Stimulated activated CD8-positive, alpha-beta memory T cell treated with anti-CD3 and anti-CD28 coated beads, Interleukin-7, amount 100 ng/mL, for 1 hour (primary cell): ENCODE measurements around the gene TPPP.
A peak's percentile ranks its signal among the peaks of the same experiment; 100 is the strongest.

ENCODE experiments used
- DNase-seq, 2 donors: peaks; one replicate each; pipeline ENCODE4 v3.0.0-alpha.2; 2020; ENCODE audit warnings: low read depth in 2 of 2

Gene TPPP

GRCh38 chr5:624951-625230 is 68.3 kb downstream of the TPPP start:
- no peak for DNase-seq

- DNase-seq, result no peak
Observed at GRCh38 chr5:624118-624950, 68.8 kb downstream of the TPPP start.

- no peak for DNase-seq
Observed at GRCh38 chr5:623531-623930, 69.6 kb downstream of the TPPP start.

DNA sequence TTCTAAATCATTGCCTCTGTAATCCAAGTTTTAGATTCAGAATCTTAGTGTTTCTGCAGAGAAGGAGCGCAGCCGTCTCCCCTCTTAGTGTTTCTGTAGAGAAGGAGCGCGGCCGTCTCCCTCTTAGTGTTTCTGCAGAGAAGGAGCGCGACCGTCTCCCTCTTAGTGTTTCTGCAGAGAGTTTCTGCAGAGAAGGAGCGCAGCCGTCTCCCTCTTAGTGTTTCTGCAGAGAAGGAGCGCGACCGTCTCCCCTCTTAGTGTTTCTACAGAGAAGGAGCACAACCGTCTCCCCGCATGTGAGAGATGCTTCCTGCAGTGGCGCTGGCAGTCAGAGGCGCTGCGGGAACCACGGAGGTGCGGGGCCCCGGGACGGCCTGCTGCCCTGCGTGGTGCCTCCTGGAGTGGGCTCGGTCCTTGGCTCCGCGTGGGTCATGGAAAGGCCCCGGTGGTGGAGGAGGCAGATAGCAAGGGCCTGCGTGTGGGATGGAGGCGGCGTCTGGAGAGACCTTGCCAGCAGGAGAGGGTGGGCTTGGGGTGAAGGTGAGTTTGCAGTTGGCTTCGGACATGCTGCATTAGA is 70.1 kb downstream of the TPPP start:
- DNase-seq, result no peak

DNA sequence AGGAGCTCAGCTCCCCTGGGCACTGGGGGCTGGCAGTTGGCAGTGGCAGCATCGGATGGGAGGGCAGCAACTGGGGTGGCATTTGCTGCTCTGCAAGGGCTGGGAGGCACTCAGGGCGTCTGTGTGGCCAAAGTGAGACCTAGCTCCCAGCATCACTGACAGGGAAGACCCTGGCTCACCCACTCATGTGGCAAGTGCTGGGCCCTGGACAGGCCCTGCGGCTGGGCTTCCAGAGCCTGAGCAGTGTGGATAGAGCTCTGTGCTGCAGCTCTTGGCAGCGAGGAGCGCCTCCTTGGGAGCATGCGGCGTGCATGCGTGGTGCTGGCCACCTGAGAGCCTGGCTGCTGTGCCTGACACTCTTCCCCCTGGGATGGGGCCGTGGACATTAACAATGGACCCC is 70.8 kb downstream of the TPPP start:
- no peak for DNase-seq

DNA sequence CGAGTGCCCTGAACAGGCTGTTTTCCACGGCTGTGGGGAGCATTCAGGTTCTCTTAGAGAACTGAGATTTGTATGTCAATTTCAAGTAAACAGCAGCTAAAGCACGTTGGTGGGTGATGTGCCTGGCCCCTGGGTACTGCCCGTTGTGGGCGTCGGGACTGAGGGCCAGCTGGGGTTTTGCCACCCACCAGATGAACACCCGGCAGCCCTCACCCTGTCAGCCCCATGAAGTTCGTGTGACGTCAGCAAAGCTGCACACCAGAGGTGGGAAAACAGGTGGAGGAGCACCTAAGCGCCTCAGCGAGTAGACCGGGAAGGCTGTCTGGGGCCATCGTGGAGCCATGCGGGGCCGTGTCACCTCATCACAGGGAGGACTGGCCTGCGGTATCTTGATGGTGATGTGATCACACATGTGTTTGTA is 71.8 kb downstream of the TPPP start:
- DNase-seq, result no peak

- no peak for DNase-seq
Observed at GRCh38 chr5:620586-621180, 72.5 kb downstream of the TPPP start.

- DNase-seq, result no peak
Observed at GRCh38 chr5:620152-620551, 73.0 kb downstream of the TPPP start.

GRCh38 chr5:619444-619843 is 73.7 kb downstream of the TPPP start:
- DNase-seq, result no peak

GRCh38 chr5:618450-618849 is 74.7 kb downstream of the TPPP start:
- DNase-seq, result no peak

DNA sequence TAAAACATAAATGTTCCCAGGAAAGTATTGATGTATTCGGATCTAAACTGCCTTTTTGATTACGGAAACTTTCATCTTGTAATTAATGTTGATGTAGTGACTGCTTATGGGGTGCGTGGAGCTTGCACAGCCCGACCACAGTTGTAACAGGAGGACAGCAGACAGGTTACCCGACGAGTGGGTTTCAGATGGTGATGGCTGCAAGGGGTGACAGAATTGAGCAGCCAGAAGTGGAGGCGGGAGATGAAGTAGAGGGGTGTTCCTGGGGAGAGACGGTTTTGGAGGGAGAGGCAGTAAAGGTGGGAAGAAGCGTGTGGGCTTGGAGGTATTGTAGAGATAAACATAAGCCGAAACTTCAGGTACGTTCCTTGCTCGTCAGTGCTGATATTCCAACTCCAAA is 75.3 kb downstream of the TPPP start:
- DNase-seq, result no peak

- DNase-seq, result no peak
Observed at GRCh38 chr5:616484-617039, 76.6 kb downstream of the TPPP start.

- DNase-seq, result no peak
Observed at GRCh38 chr5:612498-613424, 80.4 kb downstream of the TPPP start.

DNA sequence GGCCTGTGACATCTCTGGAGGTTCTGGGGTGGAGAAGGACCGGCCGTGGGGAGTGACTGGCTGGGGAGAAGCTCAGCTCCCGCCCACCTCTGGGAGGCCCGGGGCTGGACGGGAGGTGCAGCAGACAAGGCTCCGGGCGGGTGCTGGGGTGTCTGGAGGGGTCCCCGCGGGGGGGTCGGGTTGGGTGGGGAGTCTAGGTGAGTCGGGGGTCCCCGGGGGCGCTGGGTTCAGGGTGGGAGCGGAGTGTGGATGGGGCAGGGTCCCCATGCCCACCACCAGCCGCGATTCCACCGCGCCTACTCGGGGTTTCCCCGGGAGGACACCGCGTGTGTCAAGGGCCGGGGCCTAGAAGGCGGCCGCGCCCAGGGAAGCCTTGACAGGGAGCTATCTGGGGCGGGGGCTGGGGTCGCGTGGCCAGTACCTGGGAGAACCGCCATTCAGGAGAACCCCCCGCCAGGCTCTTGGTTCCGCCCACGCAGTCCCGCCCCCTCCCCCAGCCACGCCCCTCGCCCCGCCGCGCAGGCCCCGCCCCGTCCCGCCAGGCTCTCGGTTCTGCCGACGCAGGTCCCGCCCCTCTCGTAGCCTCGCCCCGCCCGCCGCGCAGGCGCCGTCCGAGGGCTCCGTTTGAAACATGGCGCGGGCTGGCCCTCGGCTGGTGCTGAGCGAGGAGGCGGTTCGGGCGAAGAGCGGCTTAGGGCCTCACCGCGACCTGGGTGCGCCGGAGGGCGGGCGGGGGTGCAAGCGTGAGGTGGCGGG is 81.2 kb downstream of the TPPP start, which contains the start of gene CEP72:
Gene CEP72, plus strand, starts transcription at position 610 of the 756 bp plus-strand sequence. Its CDS starts 22 bp downstream, at position 632.
- peak; percentile 88 to 90 for DNase-seq

DNA sequence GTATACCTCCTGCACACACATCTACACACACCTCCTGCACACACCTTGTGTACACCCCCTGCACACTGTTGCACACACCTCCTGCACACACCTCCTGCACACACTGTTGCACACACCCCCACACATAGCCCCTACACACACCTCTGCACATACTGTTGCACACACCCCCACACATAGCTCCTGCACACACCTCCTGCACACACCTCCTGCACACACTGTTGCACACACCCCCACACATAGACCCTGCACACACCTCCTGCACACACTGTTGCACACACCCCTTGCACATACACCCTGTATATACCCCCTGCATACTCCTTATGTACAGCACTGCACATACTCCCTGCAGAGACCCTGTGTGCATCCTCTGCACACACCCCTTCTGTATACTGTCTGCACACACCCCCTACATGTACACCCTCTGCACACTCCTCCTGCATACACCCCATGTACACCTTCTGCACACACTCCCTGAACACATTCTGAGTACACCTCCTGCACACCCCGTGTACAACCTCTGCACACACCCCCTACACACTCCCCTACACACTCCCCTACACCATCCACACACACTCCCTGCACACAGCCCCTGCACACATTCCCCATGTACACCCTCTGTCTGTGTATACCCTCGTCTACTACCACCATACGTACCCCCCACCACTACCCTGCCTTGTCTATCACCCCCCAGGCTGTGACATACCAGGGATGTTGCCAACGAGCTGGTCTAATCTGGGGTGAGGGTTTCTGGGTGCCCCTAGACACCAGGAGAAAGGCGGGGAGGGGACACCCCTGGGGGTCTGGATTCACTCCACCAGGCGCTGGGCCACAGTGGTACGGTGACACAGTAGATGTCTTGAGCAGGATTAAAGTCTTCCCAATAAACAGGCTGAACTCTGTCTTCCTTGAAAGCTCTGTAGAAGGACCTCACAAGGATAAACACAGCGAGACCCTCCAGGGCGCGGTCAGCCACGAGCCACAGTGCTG is 82.1 kb downstream of the TPPP start:
- no peak for DNase-seq

DNA sequence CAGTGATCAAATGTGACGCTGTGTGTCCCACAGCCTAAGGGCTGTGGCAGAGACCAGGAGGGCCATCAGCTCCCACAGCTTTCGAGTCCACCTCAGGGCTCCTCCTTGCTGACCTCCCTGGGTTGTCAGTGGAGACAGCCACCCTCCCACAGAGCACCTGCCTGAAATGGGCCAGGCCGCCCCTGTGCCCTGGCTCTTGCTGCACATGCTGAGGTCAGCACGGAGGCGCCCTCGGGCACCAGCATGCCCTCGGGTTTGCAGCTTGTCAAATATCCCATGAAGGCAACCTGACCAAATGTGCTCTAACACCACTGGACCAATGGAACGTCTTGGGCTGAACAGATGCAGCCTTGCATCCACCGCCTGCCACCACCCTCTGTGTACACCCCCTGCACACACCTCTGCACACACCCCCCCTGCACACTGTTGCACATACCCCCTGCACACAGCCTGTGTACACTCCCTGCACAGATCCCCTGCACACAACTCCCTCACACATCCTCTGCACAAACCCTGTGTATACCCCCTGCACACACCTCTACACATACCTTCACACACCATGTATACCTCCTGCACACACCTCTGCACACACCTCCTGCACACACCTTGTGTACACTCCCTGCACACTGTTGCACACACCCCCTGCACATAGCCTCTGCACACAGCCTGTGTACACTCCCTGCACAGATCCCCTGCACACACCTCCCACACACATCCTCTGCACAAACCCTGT is 83.0 kb downstream of the TPPP start:
- no peak for DNase-seq
